Measurements from ENCODE around the gene DOK4.

- TF ChIP-seq CTCF (IDR thresholded peaks at IDR 0.05) (no peak), POLR2A (IDR thresholded peaks at IDR 0.05) (no peak)
Observed at GRCh38 chr16:57445510-57445909, 40.8 kb downstream of the DOK4 start.

Measured in testis (tissue), 2 donors.